ENCODE measurements around the gene DEPDC7. TPM values are rescaled to one million over a fixed set of nuclear protein-coding genes. Genes with fewer than 3 reads are reported as not detected.

DEPDC7 gene
- total RNA-seq, 5 donors from 2014 or later (not counting 1 experiment from before 2014, with no cell fraction given): 2.1 to 5.3 (median 2.5) TPM

DNA sequence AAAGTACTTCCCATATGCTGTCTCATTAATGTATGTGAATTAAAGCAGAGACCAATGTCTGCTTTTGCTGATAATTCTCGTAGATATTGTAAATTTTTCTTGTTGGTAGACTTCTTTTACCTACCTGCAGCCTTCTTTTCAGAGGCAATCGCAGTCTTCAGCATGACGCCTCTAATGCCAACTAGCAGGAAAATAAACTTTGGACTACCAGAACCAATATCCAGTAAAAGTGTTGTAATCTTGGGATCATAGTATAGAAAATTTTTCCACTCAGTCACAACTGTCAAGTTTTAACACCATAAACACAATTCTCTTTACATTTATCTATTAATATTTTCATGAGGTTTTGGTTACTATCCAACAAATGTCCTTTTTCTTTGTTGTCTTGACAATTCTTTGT lies 2.3 kb downstream of the DEPDC7 start:
- peaks cover 0 to 29% of the 10 kb centered on the region in 2 donors for H3K27me3 Mint-ChIP-seq
- peaks cover 28 to 43% (median 39%) of the 10 kb centered on the region in 3 donors for H3K4me1 Mint-ChIP-seq
- POLR2A ChIA-PET: no interaction called here
- Histone ChIP-seq H3K9me3 (no peaks in the 10 kb centered on the region), H3K4me3 (ENCODE audit: control insufficient read depth in 1 of 2, extremely low read depth in 1 of 2, low read length in 1 of 2) (no peak overlapping the region), H3K36me3 (ENCODE audit: control insufficient read depth in 2 of 2, extremely low read depth in 1 of 2, insufficient read depth in 1 of 2, low read length in 1 of 2) (no peaks in the 10 kb centered on the region), H3K4me1 (ENCODE audit: control insufficient read depth in 1 of 2, extremely low read depth in 1 of 2, insufficient read depth in 2 of 2, low read length in 2 of 2) (peaks cover 5 to 14% of the 10 kb centered on the region in 2 experiments), H3K27me3 (replicated peaks in 1 of 2; ENCODE audit: control insufficient read depth in 2 of 2, extremely low read depth in 1 of 2, insufficient read depth in 2 of 2, low read length in 1 of 2) (peaks cover 0 to 17% of the 10 kb centered on the region in 2 experiments), H3K27ac (ENCODE audit: low read length) (no peak overlapping the region)
- WGBS (ENCODE audit: insufficient coverage): no CpG with 5 or more reads among the region's 3 CpGs
- CTCF ChIA-PET: interaction anchor here in 1 of 2 donors (1.3 kb wide), 1 partner anchor 47 kb away, joined by 3 read pairs; no protein-coding TSS in a partner anchor
- H3K4me3 Mint-ChIP-seq: no peak overlapping the region
- H3K36me3 Mint-ChIP-seq: no peaks in the 10 kb centered on the region
- no peak overlapping the region for H3K27ac Mint-ChIP-seq
- no peak for DNase-seq
- no peaks in the 10 kb centered on the region for H3K9me3 Mint-ChIP-seq
- ATAC-seq (replicated peaks in 1 of 4): no peak

DNA sequence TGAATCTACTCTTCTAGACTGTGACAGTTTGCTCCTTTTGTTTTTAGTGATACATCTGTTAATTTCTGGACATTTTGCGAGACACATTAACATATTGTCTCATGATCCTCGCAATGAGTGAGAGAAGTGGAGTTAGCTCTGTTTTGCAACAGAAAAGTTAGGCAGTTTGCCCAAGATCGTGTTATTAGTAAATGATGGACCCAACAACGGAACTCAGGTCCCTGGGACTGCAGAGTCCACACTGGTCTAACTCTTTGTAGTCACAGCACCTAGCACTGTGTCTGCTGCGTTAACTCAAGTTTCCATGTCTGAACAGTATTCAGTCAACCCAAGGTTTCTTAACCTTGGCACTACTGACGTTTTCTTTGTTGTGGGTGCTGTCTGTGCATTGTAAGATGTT lies 3.2 kb downstream of the DEPDC7 start:
- WGBS (ENCODE audit: insufficient coverage): 71% methylated on average over 3 of the region's 6 CpGs
- Histone ChIP-seq H3K4me3 (ENCODE audit: control insufficient read depth in 1 of 2, extremely low read depth in 1 of 2, low read length in 1 of 2) (no peak overlapping the region), H3K4me1 (ENCODE audit: control insufficient read depth in 1 of 2, extremely low read depth in 1 of 2, insufficient read depth in 2 of 2, low read length in 2 of 2) (peaks cover 5 to 14% of the 10 kb centered on the region in 2 experiments), H3K27me3 (replicated peaks in 1 of 2; ENCODE audit: control insufficient read depth in 2 of 2, extremely low read depth in 1 of 2, insufficient read depth in 2 of 2, low read length in 1 of 2) (peaks cover 0 to 17% of the 10 kb centered on the region in 2 experiments), H3K9me3 (no peaks in the 10 kb centered on the region), H3K36me3 (ENCODE audit: control insufficient read depth in 2 of 2, extremely low read depth in 1 of 2, insufficient read depth in 1 of 2, low read length in 1 of 2) (no peaks in the 10 kb centered on the region), H3K27ac (ENCODE audit: low read length) (no peak overlapping the region)
- ChIA-PET CTCF (no interaction called here), POLR2A (no interaction called here)
- Mint-ChIP-seq H3K27ac (peak overlapping the region in 1 of 2 donors; percentile 12), H3K27me3 (peaks cover 0 to 29% of the 10 kb centered on the region in 2 donors), H3K36me3 (no peaks in the 10 kb centered on the region), H3K9me3 (no peaks in the 10 kb centered on the region), H3K4me3 (no peak overlapping the region), H3K4me1 (peaks cover 28 to 36% (median 34%) of the 10 kb centered on the region in 3 donors)
- DNase-seq (no peak), ATAC-seq (replicated peaks in 1 of 4) (no peak)

DNA sequence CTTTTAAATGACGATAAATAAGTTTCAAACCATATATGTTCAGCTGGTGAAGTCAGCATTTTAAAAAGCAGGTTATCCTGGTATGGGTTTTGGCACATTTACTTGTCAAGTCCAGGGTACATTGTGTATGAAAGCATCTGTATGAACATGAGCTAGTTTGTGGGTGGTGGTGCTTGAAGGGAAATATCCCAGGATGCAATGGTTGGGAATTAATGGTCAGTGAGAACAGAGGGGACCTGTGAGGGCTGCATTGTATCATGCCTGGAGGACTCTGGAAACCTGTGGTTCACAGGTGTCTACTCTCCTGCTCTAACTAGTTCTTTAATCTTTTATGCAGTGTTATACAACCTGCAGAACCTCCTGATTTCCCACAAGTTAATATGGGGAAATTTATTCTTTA lies 5.8 kb downstream of the DEPDC7 start:
- ChIA-PET CTCF (interaction anchor here in 1 of 2 donors (0.6 to 1.5 kb wide), 4 partner anchors 10 to 44 kb away, joined by 3 to 4 read pairs (median 4); no protein-coding TSS in a partner anchor), POLR2A (no interaction called here)
- Mint-ChIP-seq H3K27ac (no peak overlapping the region), H3K4me3 (no peak overlapping the region), H3K4me1 (peaks cover 21 to 26% (median 25%) of the 10 kb centered on the region in 3 donors), H3K36me3 (no peaks in the 10 kb centered on the region), H3K27me3 (peaks cover 0 to 22% of the 10 kb centered on the region in 2 donors), H3K9me3 (no peaks in the 10 kb centered on the region)
- no peaks in the 10 kb centered on the region for H3K36me3 ChIP-seq (ENCODE audit: control insufficient read depth in 2 of 2, extremely low read depth in 1 of 2, insufficient read depth in 1 of 2, low read length in 1 of 2)
- ATAC-seq (replicated peaks in 1 of 4) (no peak), DNase-seq (no peak)
- no peaks in the 10 kb centered on the region for H3K9me3 ChIP-seq
- H3K4me1 ChIP-seq (ENCODE audit: control insufficient read depth in 1 of 2, extremely low read depth in 1 of 2, insufficient read depth in 2 of 2, low read length in 2 of 2): peaks cover 1 to 5% of the 10 kb centered on the region in 2 experiments
- H3K4me3 ChIP-seq (ENCODE audit: control insufficient read depth in 1 of 2, extremely low read depth in 1 of 2, low read length in 1 of 2): no peak overlapping the region
- peaks cover 0 to 3% of the 10 kb centered on the region in 2 experiments for H3K27me3 ChIP-seq (replicated peaks in 1 of 2; ENCODE audit: control insufficient read depth in 2 of 2, extremely low read depth in 1 of 2, insufficient read depth in 2 of 2, low read length in 1 of 2)
- WGBS (ENCODE audit: insufficient coverage): no CpG with 5 or more reads among the region's 1 CpG
- H3K27ac ChIP-seq (ENCODE audit: low read length): no peak overlapping the region

DNA sequence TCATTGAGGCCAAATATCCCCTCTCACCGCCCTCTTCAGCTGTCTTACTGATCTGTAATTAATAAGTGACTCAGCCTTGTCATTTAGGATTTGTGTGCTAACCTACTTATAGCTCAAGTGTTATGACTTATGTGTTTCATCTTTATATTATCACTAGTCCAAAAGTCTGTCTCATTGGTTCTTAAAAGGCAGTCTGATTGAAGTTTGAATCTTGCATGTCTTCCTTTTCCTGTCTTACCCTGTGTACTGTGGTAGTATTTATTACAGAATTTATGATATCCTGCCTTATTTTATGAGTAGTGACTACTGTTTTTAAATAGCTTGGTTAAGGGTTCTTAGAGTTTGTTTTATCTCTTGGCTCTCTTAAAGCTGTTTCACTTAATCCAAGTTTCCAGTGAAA lies 6.3 kb downstream of the DEPDC7 start:
- no CpG with 5 or more reads among the region's 1 CpG for WGBS (ENCODE audit: insufficient coverage)
- H3K4me3 Mint-ChIP-seq: no peak overlapping the region
- peaks cover 17 to 22% (median 21%) of the 10 kb centered on the region in 3 donors for H3K4me1 Mint-ChIP-seq
- H3K27me3 Mint-ChIP-seq: peaks cover 0 to 20% of the 10 kb centered on the region in 2 donors
- Histone ChIP-seq H3K4me3 (ENCODE audit: control insufficient read depth in 1 of 2, extremely low read depth in 1 of 2, low read length in 1 of 2) (no peak overlapping the region), H3K27me3 (replicated peaks in 1 of 2; ENCODE audit: control insufficient read depth in 2 of 2, extremely low read depth in 1 of 2, insufficient read depth in 2 of 2, low read length in 1 of 2) (peaks cover 0 to 3% of the 10 kb centered on the region in 2 experiments), H3K36me3 (ENCODE audit: control insufficient read depth in 2 of 2, extremely low read depth in 1 of 2, insufficient read depth in 1 of 2, low read length in 1 of 2) (no peaks in the 10 kb centered on the region), H3K9me3 (no peaks in the 10 kb centered on the region), H3K4me1 (ENCODE audit: control insufficient read depth in 1 of 2, extremely low read depth in 1 of 2, insufficient read depth in 2 of 2, low read length in 2 of 2) (peaks cover 0 to 5% of the 10 kb centered on the region in 2 experiments), H3K27ac (ENCODE audit: low read length) (no peak overlapping the region)
- ChIA-PET POLR2A (interaction anchor here (0.6 to 0.9 kb wide), 4 partner anchors 13 to 151 kb away, joined by 3 to 5 read pairs (median 4); no protein-coding TSS in a partner anchor), CTCF (interaction anchor here in 1 of 2 donors (0.8 to 1.5 kb wide), 4 partner anchors 10 to 43 kb away, joined by 3 to 4 read pairs (median 3); no protein-coding TSS in a partner anchor)
- H3K27ac Mint-ChIP-seq: peak overlapping the region in 1 of 2 donors; percentile 81
- no peaks in the 10 kb centered on the region for H3K36me3 Mint-ChIP-seq
- DNase-seq (no peak), ATAC-seq (replicated peaks in 1 of 4) (peak; percentile 34 to 68 (median 64))
- H3K9me3 Mint-ChIP-seq: no peaks in the 10 kb centered on the region

DNA sequence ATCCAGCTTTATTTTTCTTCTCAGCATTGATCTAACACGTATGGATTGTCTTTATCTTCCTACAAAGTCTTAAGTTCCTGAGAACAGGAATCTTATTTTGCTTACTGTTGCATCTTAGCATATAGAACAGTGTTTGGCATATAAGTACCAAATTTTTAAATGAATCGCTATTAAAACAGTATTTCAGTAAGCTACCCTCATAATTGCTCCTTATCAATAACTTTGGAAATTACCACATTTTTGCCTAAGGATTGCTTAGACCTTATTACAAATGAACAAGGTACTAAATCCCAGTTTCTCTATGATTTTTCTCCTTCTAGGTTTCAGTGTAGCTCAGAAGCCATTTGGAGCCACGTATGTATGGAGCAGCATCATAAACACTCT lies 9.7 kb downstream of the DEPDC7 start:
- Mint-ChIP-seq H3K9me3 (no peaks in the 10 kb centered on the region), H3K4me3 (no peak overlapping the region), H3K27me3 (no peaks in the 10 kb centered on the region), H3K27ac (no peak overlapping the region), H3K36me3 (no peaks in the 10 kb centered on the region), H3K4me1 (peaks cover 11% of the 10 kb centered on the region in 3 donors)
- Histone ChIP-seq H3K4me1 (ENCODE audit: control insufficient read depth in 1 of 2, extremely low read depth in 1 of 2, insufficient read depth in 2 of 2, low read length in 2 of 2) (peaks cover 0 to 5% of the 10 kb centered on the region in 2 experiments), H3K27me3 (replicated peaks in 1 of 2; ENCODE audit: control insufficient read depth in 2 of 2, extremely low read depth in 1 of 2, insufficient read depth in 2 of 2, low read length in 1 of 2) (no peaks in the 10 kb centered on the region), H3K36me3 (ENCODE audit: control insufficient read depth in 2 of 2, extremely low read depth in 1 of 2, insufficient read depth in 1 of 2, low read length in 1 of 2) (no peaks in the 10 kb centered on the region), H3K4me3 (ENCODE audit: control insufficient read depth in 1 of 2, extremely low read depth in 1 of 2, low read length in 1 of 2) (no peak overlapping the region), H3K9me3 (no peaks in the 10 kb centered on the region), H3K27ac (ENCODE audit: low read length) (no peak overlapping the region)
- no CpG with 5 or more reads among the region's 3 CpGs for WGBS (ENCODE audit: insufficient coverage)
- no peak for ATAC-seq (replicated peaks in 1 of 4)
- DNase-seq: no peak
- CTCF ChIA-PET: interaction anchor here (0.5 to 1.4 kb wide), 3 partner anchors 13 to 62 kb away, joined by 3 to 4 read pairs (median 3); no protein-coding TSS in a partner anchor
- POLR2A ChIA-PET: no interaction called here

DNA sequence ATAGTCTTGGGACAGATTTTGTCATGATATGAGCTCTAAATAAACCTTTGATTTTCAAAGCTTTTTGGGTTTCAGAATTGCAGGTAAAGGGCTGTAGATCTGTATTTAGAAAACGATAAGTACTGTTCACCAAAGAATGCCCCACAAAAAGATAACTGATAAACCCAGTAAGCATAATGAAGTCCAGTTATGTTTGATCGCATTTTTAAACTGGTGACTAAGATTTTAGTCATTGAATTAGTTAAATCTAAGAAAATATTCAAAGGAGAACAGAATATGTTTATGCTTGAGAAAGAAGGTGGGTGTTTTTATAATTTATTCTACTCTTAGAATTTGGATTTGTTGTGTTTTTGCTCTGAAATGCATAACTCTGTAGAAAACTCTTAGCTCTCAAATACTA lies 11.6 kb downstream of the DEPDC7 start:
- ChIA-PET CTCF (no interaction called here), POLR2A (no interaction called here)
- WGBS (ENCODE audit: insufficient coverage): no CpG with 5 or more reads among the region's 2 CpGs
- no peaks in the 10 kb centered on the region for H3K9me3 ChIP-seq
- ATAC-seq (replicated peaks in 1 of 4) (no peak), DNase-seq (no peak)
- H3K4me1 Mint-ChIP-seq: peaks cover under 1 to 1% (median under 1%) of the 10 kb centered on the region in 3 donors
- H3K9me3 Mint-ChIP-seq: no peaks in the 10 kb centered on the region
- no peaks in the 10 kb centered on the region for H3K36me3 ChIP-seq (ENCODE audit: control insufficient read depth in 2 of 2, extremely low read depth in 1 of 2, insufficient read depth in 1 of 2, low read length in 1 of 2)
- H3K27ac Mint-ChIP-seq: no peak overlapping the region
- peaks cover 0 to 6% of the 10 kb centered on the region in 2 donors for H3K27me3 Mint-ChIP-seq
- H3K4me3 Mint-ChIP-seq: no peak overlapping the region
- no peaks in the 10 kb centered on the region for H3K27me3 ChIP-seq (replicated peaks in 1 of 2; ENCODE audit: control insufficient read depth in 2 of 2, extremely low read depth in 1 of 2, insufficient read depth in 2 of 2, low read length in 1 of 2)
- H3K4me3 ChIP-seq (ENCODE audit: control insufficient read depth in 1 of 2, extremely low read depth in 1 of 2, low read length in 1 of 2): no peak overlapping the region
- H3K36me3 Mint-ChIP-seq: no peaks in the 10 kb centered on the region
- no peaks in the 10 kb centered on the region for H3K4me1 ChIP-seq (ENCODE audit: control insufficient read depth in 1 of 2, extremely low read depth in 1 of 2, insufficient read depth in 2 of 2, low read length in 2 of 2)
- no peak overlapping the region for H3K27ac ChIP-seq (ENCODE audit: low read length)

Data from T-cell (primary cell).